DND-41 (cell line): Measurements from ENCODE around the gene SGCG.

ENCODE experiments used
- ATAC-seq: fragments of 200-7000 bp; cut with Tn5 transposase; 3 replicates; pipeline ENCODE4 v1.9.1; 2021; ENCODE audit warnings: low read depth; ENCODE audit not compliant: insufficient read depth
- DNase-seq: peaks from one replicate; pipeline ENCODE4 v3.0.0-alpha.2; 2020
- H2AFZ ChIP-seq: 2 replicates; pipeline ENCODE4 v1.6.0; 2012; ENCODE audit warnings: low read depth, low read length
- H3K27ac ChIP-seq: 2 replicates; pipeline ENCODE4 v1.5.1; 2012; ENCODE audit warnings: low read length, inconsistent platforms
- H3K27me3 ChIP-seq: fragments of 200-600 bp; sonication (generic); 2 replicates; pipeline ENCODE4 v1.6.0; 2012; ENCODE audit warnings: low read length, mild to moderate bottlenecking, inconsistent platforms; ENCODE audit not compliant: insufficient read depth, poor library complexity
- H3K36me3 ChIP-seq: 2 replicates; pipeline ENCODE4 v1.5.1; 2012; ENCODE audit warnings: low read length, inconsistent platforms; ENCODE audit not compliant: insufficient read depth
- H3K4me1 ChIP-seq: 2 replicates; pipeline ENCODE4 v1.5.1; 2012; ENCODE audit warnings: mild to moderate bottlenecking, low read length; ENCODE audit not compliant: insufficient read depth
- H3K4me2 ChIP-seq: 2 replicates; pipeline ENCODE4 v1.6.0; 2012; ENCODE audit warnings: mild to moderate bottlenecking, moderate library complexity, low read length, inconsistent platforms; ENCODE audit not compliant: insufficient read depth
- H3K4me3 ChIP-seq, 2 experiments: fragments of 200-600 bp in 1 of 2; shearing (Covaris generic) in 1 of 2; 2 replicates each; pipeline ENCODE4 v1.5.1; 2012 to 2016; ENCODE audit warnings: inconsistent platforms in 2 of 2, low read length in 2 of 2, mild to moderate bottlenecking in 2 of 2, low read depth in 1 of 2, moderate library complexity in 1 of 2
- H3K79me2 ChIP-seq: 2 replicates; pipeline ENCODE4 v1.6.0; 2012; ENCODE audit warnings: low read length, inconsistent platforms; ENCODE audit not compliant: insufficient read depth
- H3K9ac ChIP-seq: 2 replicates; pipeline ENCODE4 v1.6.0; 2012; ENCODE audit warnings: low read depth, mild to moderate bottlenecking, inconsistent platforms, low read length, moderate library complexity
- H3K9me3 ChIP-seq: 2 replicates; pipeline ENCODE4 v1.5.1; 2012; ENCODE audit warnings: low read length, moderate library complexity, mild to moderate bottlenecking, inconsistent platforms; ENCODE audit not compliant: insufficient read depth, severe bottlenecking
- H4K20me1 ChIP-seq: 2 replicates; pipeline ENCODE4 v1.6.0; 2012; ENCODE audit warnings: low read length; ENCODE audit not compliant: insufficient read depth
- CTCF ChIP-seq: IDR thresholded peaks from 2 replicates; pipeline ENCODE4 v1.5.1; 2012; ENCODE audit warnings: borderline replicate concordance, low read length, moderate library complexity, mild to moderate bottlenecking; ENCODE audit not compliant: poor library complexity, severe bottlenecking; ENCODE audit errors: extremely low read depth
- EZH2 ChIP-seq: IDR thresholded peaks from 3 replicates; pipeline ENCODE4 v1.6.1; 2012; ENCODE audit warnings: borderline replicate concordance, low read depth, mild to moderate bottlenecking, moderate library complexity, low read length, inconsistent platforms; ENCODE audit not compliant: severe bottlenecking

SGCG gene

GRCh38 chr13:23159205-23159759 is 21.5 kb upstream of the SGCG start:
- Histone ChIP-seq H3K79me2 (no peaks in the 10 kb centered on the region), H3K36me3 (no peaks in the 10 kb centered on the region), H3K4me2 (no peak overlapping the region), H3K27ac (no peak overlapping the region), H3K27me3 (no peaks in the 10 kb centered on the region), H3K9me3 (no peaks in the 10 kb centered on the region), H4K20me1 (no peaks in the 10 kb centered on the region), H2AFZ (no peak overlapping the region), H3K4me3 (no peak overlapping the region), H3K4me1 (no peaks in the 10 kb centered on the region), H3K9ac (no peak overlapping the region)
- ATAC-seq (no peak), DNase-seq (no peak)
- TF ChIP-seq CTCF (no peak), EZH2 (no peak)

GRCh38 chr13:23159760-23160637 is 20.8 kb upstream of the SGCG start:
- no peak overlapping the region for H2AFZ ChIP-seq
- no peaks in the 10 kb centered on the region for H3K79me2 ChIP-seq
- TF ChIP-seq EZH2 (no peak), CTCF (no peak)
- H3K9ac ChIP-seq, result no peak overlapping the region
- no peaks in the 10 kb centered on the region for H3K4me1 ChIP-seq
- no peak overlapping the region for H3K27ac ChIP-seq
- DNase-seq (no peak), ATAC-seq (no peak)
- no peaks in the 10 kb centered on the region for H3K27me3 ChIP-seq
- H3K9me3 ChIP-seq, result no peaks in the 10 kb centered on the region
- H3K4me3 ChIP-seq, result no peak overlapping the region
- no peaks in the 10 kb centered on the region for H4K20me1 ChIP-seq
- H3K36me3 ChIP-seq, result no peaks in the 10 kb centered on the region
- H3K4me2 ChIP-seq, result no peak overlapping the region

GRCh38 chr13:23160638-23161480 is 19.9 kb upstream of the SGCG start:
- Histone ChIP-seq H3K27ac (no peak overlapping the region), H3K79me2 (no peaks in the 10 kb centered on the region), H3K4me1 (no peaks in the 10 kb centered on the region), H3K36me3 (no peaks in the 10 kb centered on the region), H4K20me1 (no peaks in the 10 kb centered on the region), H2AFZ (no peak overlapping the region), H3K9me3 (no peaks in the 10 kb centered on the region), H3K4me2 (no peak overlapping the region), H3K9ac (no peak overlapping the region), H3K27me3 (no peaks in the 10 kb centered on the region), H3K4me3 (no peak overlapping the region)
- ATAC-seq (no peak), DNase-seq (no peak)
- TF ChIP-seq CTCF, result no peak
